GM13977 (cell line): ENCODE measurements around the gene SNCAIP.

Experiments used
- DNase-seq: peaks from one replicate; pipeline ENCODE4 v3.0.0; 2012; ENCODE audit warnings: low spot score
- in situ Hi-C: fragments of 300-500 bp; cut with MboI; formaldehyde crosslinking; loops from one replicate; pipeline ENCODE4 v1.12.0; 2022; ENCODE audit warnings: low sequenced_read_pairs, low pct_unique_long_range_greater_than_20kb, mixed read lengths, inconsistent platforms; ENCODE audit not compliant: unreplicated experiment
- TF ChIP-seq, protein P1 (sequence below): IDR thresholded peaks from 2 replicates; pipeline ENCODE4 v1.5.1; 2012; ENCODE audit warnings: mild to moderate bottlenecking, control low read depth; ENCODE audit not compliant: insufficient read depth; ENCODE audit errors: extremely low read depth, missing control alignments

SNCAIP gene

DNA sequence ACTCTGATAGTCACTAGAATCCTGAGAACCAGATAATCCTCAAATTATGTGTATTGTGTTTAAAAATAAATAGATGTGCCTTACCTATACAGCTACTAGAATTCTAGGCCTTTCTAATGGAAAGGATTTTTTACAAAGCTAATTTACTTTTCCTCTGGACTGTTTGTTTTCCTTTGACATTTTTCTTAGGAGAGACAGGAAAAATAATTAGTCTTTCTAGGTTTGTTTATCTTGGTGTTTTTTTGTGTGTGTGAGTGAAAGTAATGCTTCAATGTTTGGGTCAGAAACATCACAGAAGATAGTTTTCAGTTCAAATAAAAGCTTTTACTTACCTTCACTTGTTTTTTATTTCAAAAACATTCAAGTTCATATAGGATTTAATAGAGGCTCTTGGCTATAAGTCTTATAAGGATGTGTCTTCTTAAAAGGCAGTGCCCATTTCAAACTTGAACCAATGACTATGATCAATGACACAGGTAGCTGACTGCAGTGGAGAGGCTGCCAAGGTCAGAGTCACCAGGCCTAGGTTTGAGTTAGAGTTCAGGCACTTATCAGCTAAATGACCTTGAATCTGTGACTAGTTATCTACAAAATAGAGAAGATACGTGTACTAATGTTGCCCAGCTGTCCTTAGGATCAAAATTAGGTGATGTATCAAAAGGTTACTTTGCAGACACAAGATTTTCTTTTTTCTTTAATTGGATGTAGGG is 92.8 kb downstream of the SNCAIP start:
- DNase-seq, result no peak
- in situ Hi-C loops, result no loop called here
- TF ChIP-seq, protein P1, sequence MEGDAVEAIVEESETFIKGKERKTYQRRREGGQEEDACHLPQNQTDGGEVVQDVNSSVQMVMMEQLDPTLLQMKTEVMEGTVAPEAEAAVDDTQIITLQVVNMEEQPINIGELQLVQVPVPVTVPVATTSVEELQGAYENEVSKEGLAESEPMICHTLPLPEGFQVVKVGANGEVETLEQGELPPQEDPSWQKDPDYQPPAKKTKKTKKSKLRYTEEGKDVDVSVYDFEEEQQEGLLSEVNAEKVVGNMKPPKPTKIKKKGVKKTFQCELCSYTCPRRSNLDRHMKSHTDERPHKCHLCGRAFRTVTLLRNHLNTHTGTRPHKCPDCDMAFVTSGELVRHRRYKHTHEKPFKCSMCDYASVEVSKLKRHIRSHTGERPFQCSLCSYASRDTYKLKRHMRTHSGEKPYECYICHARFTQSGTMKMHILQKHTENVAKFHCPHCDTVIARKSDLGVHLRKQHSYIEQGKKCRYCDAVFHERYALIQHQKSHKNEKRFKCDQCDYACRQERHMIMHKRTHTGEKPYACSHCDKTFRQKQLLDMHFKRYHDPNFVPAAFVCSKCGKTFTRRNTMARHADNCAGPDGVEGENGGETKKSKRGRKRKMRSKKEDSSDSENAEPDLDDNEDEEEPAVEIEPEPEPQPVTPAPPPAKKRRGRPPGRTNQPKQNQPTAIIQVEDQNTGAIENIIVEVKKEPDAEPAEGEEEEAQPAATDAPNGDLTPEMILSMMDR, result no peak

DNA sequence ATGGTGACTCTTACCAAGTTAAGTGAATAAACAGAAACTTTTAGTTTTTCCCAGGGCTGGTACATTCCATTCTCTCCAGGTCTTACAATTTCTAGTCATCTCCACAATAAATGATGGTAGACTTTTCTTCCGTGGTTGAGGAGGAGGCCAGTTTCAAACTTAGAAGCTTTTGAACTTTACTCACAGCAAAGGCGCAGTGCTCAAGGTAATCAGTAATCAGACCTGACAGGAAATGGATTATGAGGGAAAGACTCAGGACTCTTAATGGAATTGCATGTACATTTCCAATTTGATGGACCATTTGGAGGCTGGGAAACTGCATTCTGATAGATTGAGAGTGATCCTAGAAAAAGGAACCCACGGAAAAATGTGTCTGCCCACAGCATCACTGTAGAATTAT is 93.7 kb downstream of the SNCAIP start:
- DNase-seq, result no peak
- TF ChIP-seq, protein P1, result no peak
- in situ Hi-C loops, result no loop called here

GRCh38 chr5:122406181-122406580 is 94.1 kb downstream of the SNCAIP start:
- no peak for DNase-seq

DNA sequence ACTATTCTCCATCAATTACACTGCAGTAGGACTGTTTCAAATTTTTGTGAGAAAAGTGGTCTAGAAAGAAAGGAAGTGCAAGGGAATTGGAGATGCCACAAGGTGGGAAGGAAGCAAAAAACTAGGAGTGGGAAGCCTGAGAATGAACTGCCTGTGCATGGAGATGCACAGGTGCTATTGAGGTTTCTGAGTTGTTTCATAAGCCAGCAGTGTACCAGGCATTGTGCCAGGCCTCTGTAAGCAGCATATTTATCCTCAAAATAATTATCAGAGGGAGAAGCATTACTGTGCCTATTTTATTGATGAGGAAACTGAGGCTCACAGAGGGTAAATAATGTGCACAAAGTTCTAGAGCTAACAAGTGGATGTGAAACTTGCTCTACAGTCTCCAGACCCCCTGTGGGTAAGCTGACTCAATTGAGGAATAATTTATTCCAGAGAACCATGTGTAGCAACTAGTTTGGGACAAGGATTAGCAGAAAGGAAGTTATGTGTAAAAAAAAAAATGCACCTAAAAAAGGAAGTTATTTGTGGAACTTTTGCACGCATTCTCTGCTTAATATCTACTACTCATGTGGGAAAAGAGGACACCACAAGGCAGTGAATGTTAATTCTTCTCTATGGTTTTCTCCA is 96.7 kb downstream of the SNCAIP start:
- TF ChIP-seq, protein P1, result no peak
- no peak for DNase-seq
- in situ Hi-C loops, result no loop called here

More at GRCh38 chr5:122406181-122406580, 94.1 kb downstream of the SNCAIP start:
- TF ChIP-seq, protein P1, result no peak
- in situ Hi-C loops, result no loop called here

DNA sequence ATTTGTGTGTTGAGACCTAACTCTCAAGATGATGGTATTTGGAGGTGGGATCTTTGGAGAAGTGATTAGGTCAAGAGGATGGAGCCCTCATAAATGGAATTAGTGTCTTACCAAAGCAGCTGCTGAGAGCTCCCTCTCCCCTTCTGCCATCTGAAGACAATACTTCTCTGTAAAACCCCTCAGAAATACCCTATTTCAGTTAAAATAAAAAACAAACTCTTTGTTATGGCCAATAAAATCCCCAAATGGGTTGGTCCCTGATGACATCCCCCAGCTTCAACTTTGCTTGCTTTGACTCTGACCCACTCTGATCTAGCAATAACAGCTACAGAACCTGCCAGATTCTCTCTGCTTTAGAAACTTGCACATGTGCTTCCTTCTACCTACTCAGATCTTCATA is 100.9 kb downstream of the SNCAIP start:
- TF ChIP-seq, protein P1, result no peak
- DNase-seq, result no peak
- in situ Hi-C loops, result loop anchor here (10.0 kb wide), 1 partner anchor 218 kb away; no protein-coding TSS in a partner anchor

- TF ChIP-seq, protein P1, result no peak
- no peak for DNase-seq
- in situ Hi-C loops, result loop anchor here (10.0 kb wide), 1 partner anchor 219 kb away; no protein-coding TSS in a partner anchor
Observed at GRCh38 chr5:122413722-122414121, 101.7 kb downstream of the SNCAIP start.
